GM06990 (cell line): ENCODE results near the gene AACS.

Experiments
- DNase-seq: peaks from one replicate; pipeline ENCODE4 v3.0.0-alpha.2; 2011; ENCODE audit not compliant: insufficient read length; ENCODE audit errors: extremely low read depth
- H3K27me3 ChIP-seq: replicated peaks from 2 replicates; pipeline ENCODE4 v1.6.0; 2011; ENCODE audit warnings: low read length; ENCODE audit not compliant: control insufficient read depth, insufficient read depth
- H3K36me3 ChIP-seq: 2 replicates; pipeline ENCODE4 v1.5.1; 2011; ENCODE audit warnings: low read length; ENCODE audit not compliant: control insufficient read depth, insufficient read depth
- H3K4me3 ChIP-seq: replicated peaks from 2 replicates; pipeline ENCODE4 v1.5.1; 2011; ENCODE audit warnings: low read depth, mild to moderate bottlenecking, control low read depth, low read length
- CTCF ChIP-seq: IDR thresholded peaks from 2 replicates; pipeline ENCODE4 v1.5.1; 2011; ENCODE audit warnings: low read length, control low read depth, mild to moderate bottlenecking, inconsistent platforms; ENCODE audit not compliant: insufficient read depth, poor library complexity, severe bottlenecking

The AACS gene

DNA sequence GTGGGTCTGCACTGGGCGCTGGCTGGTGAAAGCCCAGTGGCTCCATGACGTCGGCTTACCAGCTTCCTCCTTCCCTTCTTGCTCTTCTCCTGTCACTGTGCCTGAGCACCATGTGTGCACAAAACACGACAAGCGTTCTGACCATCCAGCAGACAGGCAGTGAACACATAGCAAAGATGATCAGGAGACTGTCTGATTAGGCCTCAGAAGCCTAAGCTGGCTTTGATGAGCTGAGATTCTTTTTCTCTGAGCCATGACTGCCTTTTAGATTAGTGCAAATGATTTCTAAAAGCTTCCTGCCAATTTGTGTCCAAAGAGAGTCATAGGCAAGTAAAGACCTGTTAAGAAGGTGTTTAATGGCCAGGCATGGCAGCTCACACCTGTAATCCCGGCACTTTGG lies 83.1 kb downstream of the AACS start:
- Histone ChIP-seq H3K4me3 (no peak overlapping the region), H3K27me3 (no peaks in the 10 kb centered on the region), H3K36me3 (no peaks in the 10 kb centered on the region; the same call in 1 of the 2 replicates)
- no peak for DNase-seq
- TF ChIP-seq CTCF = no peak

- no peaks in the 10 kb centered on the region; the same call in 1 of the 2 replicates for H3K36me3 ChIP-seq
- H3K27me3 ChIP-seq = no peaks in the 10 kb centered on the region
- no peak for TF ChIP-seq CTCF
- peak overlapping the region; percentile 13; the same call in 1 of the 2 replicates for H3K4me3 ChIP-seq
- DNase-seq = peak; percentile 71
These were observed 84.2 kb downstream of the AACS start for GRCh38 chr12:125149160-125150108.

- no peak for DNase-seq
- Histone ChIP-seq H3K36me3 (no peaks in the 10 kb centered on the region; the same call in 1 of the 2 replicates), H3K27me3 (no peaks in the 10 kb centered on the region), H3K4me3 (no peak overlapping the region)
- no peak for TF ChIP-seq CTCF
These were observed 86.0 kb downstream of the AACS start for GRCh38 chr12:125151284-125151683.

DNA sequence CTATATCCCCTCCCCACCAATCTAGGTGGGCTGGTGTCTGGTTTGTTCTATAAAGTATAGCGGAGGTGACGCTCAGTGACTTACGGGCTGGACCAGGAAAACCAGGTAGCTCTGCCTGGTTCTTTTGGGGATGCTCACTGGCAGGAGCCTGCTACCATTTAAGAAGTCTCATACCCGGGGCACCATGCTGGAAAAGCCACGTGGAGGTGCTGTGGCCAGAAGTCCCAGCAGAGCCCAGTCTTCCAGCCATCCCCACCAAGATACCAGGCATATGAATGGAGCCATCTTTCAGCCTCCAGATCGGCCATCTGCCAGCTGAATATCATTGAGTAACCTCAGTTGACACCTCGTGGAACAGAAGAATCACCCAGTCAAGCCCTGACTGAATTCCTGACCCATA lies 87.2 kb downstream of the AACS start:
- DNase-seq = no peak
- H3K4me3 ChIP-seq = no peak overlapping the region
- no peaks in the 10 kb centered on the region; the same call in 1 of the 2 replicates for H3K36me3 ChIP-seq
- no peaks in the 10 kb centered on the region for H3K27me3 ChIP-seq
- no peak for TF ChIP-seq CTCF

DNA sequence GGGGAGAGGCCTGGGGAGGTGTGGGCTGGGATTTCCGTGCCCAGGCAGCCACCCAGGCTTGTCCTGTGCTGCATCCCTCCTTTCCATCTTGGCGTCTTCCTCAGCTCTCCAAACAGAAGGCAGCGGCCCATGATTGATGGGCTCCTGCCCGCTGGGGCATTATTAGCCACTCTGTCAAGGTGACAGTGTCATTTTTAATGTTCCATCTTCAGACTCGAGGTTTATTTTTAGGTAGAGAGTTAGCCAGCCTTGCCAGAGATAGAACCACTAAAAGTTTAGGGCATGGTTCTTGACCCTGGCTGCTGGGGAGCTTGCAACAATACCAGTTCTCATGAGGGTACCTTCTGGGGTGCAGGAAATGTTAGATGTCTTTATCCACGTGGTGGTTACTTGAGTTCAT lies 90.1 kb downstream of the AACS start:
- no peak for TF ChIP-seq CTCF
- Histone ChIP-seq H3K4me3 (no peak overlapping the region), H3K36me3 (no peaks in the 10 kb centered on the region), H3K27me3 (no peaks in the 10 kb centered on the region)
- no peak for DNase-seq
